ENCODE results near the gene UROS.

GRCh38 chr10:125808047-125808446 is 15.0 kb downstream of the UROS start:
- no peak for TF ChIP-seq CTCF (IDR thresholded peaks at IDR 0.05; ENCODE audit: poor library complexity)
- no peak for TF ChIP-seq EZH2phosphoT487 (IDR thresholded peaks at IDR 0.05; ENCODE audit: low read depth, severe bottlenecking, unreplicated experiment)
